HEK293T (cell line): Measurements from ENCODE around the gene ALDH16A1.

Experiments used
- CTBP1 ChIP-seq: fragments of 450-650 bp; IDR thresholded peaks from 2 replicates; pipeline ENCODE4 v1.6.1; 2016; ENCODE audit warnings: borderline replicate concordance
- NFRKB ChIP-seq: fragments of 450-650 bp; IDR thresholded peaks from 2 replicates; pipeline ENCODE4 v1.6.1; 2016; ENCODE audit warnings: mild to moderate bottlenecking, moderate library complexity
- SP1 ChIP-seq: fragments of 450-650 bp; IDR thresholded peaks from 2 replicates; pipeline ENCODE4 v1.6.1; 2017

GRCh38 chr19:49431330-49431749 lies 21.7 kb upstream of the ALDH16A1 start:
- no peak for TF ChIP-seq SP1
- TF ChIP-seq CTBP1, result no peak
- no peak for TF ChIP-seq NFRKB
